Osteoblast (primary cell): ENCODE results near the gene TUBB2B. TPM values are rescaled to one million over a fixed set of nuclear protein-coding genes. Genes with fewer than 3 reads are reported as not detected.

ENCODE experiments used
- DNase-seq: peaks from one replicate; pipeline ENCODE4 v3.0.0; 2011; ENCODE audit warnings: low spot score, mixed read lengths; ENCODE audit not compliant: insufficient read length; ENCODE audit errors: missing footprints
- H2AFZ ChIP-seq: 2 replicates; pipeline ENCODE4 v1.6.0; 2011; ENCODE audit warnings: mild to moderate bottlenecking, low read length
- H3K27ac ChIP-seq: 2 replicates; pipeline ENCODE4 v1.5.1; 2011; ENCODE audit warnings: mild to moderate bottlenecking, low read depth, low read length, moderate library complexity
- H3K27me3 ChIP-seq: 2 replicates; pipeline ENCODE4 v1.6.0; 2012; ENCODE audit warnings: mild to moderate bottlenecking, control low read depth, inconsistent platforms, low read length, moderate library complexity; ENCODE audit not compliant: insufficient read depth
- H3K36me3 ChIP-seq: 2 replicates; pipeline ENCODE4 v1.5.1; 2011; ENCODE audit warnings: mild to moderate bottlenecking, low read length, control low read depth, moderate library complexity; ENCODE audit not compliant: insufficient read depth
- H3K4me1 ChIP-seq: 2 replicates; pipeline ENCODE4 v1.5.1; 2011; ENCODE audit warnings: mild to moderate bottlenecking, low read length, control low read depth, moderate library complexity; ENCODE audit not compliant: insufficient read depth
- H3K4me2 ChIP-seq: 2 replicates; pipeline ENCODE4 v1.6.0; 2011; ENCODE audit warnings: mild to moderate bottlenecking, low read length; ENCODE audit not compliant: insufficient read depth
- H3K4me3 ChIP-seq: fragments of 200-600 bp; sonication (generic); 3 replicates; pipeline ENCODE4 v1.5.1; 2012; ENCODE audit warnings: mild to moderate bottlenecking, low read length, inconsistent platforms; ENCODE audit not compliant: insufficient read depth
- H3K79me2 ChIP-seq: 2 replicates; pipeline ENCODE4 v1.6.0; 2012; ENCODE audit warnings: mild to moderate bottlenecking, low read length, control low read depth, inconsistent platforms; ENCODE audit not compliant: insufficient read depth
- H3K9me3 ChIP-seq: 2 replicates; pipeline ENCODE4 v1.5.1; 2011; ENCODE audit warnings: low read depth, low read length, control low read depth
- H4K20me1 ChIP-seq: 2 replicates; pipeline ENCODE4 v1.6.0; 2012; ENCODE audit warnings: mild to moderate bottlenecking, low read length, control low read depth; ENCODE audit not compliant: insufficient read depth
- CTCF ChIP-seq: IDR thresholded peaks from 2 replicates; pipeline ENCODE4 v1.5.1; 2011; ENCODE audit warnings: mild to moderate bottlenecking, low read depth, low read length, moderate library complexity; ENCODE audit errors: extremely low read depth
- total RNA-seq: library from RNA; depleted of rRNA; stranded (reverse); fragments of >200 nt; gene quantifications from 2 replicates; pipeline ENCODE4 v1.2.3, GENCODE V29; 2012

The TUBB2B gene
- total RNA-seq, 1 donor: 9.0 TPM

- Histone ChIP-seq H3K9me3 (no peaks in the 10 kb centered on the region), H3K36me3 (no peaks in the 10 kb centered on the region), H3K4me1 (peaks cover 6% of the 10 kb centered on the region), H3K27me3 (peaks cover 6% of the 10 kb centered on the region), H4K20me1 (no peaks in the 10 kb centered on the region), H2AFZ (no peak overlapping the region), H3K4me2 (no peak overlapping the region), H3K4me3 (no peak overlapping the region), H3K79me2 (no peaks in the 10 kb centered on the region), H3K27ac (no peak overlapping the region)
- no peak for TF ChIP-seq CTCF
- peak; percentile 96 for DNase-seq
Observed at GRCh38 chr6:3176562-3177355, 50.7 kb downstream of the TUBB2B start.

- DNase-seq: no peak
- H2AFZ ChIP-seq: no peak overlapping the region
- H3K27ac ChIP-seq: no peak overlapping the region
Observed at GRCh38 chr6:3175715-3176402, 51.6 kb downstream of the TUBB2B start.

More at GRCh38 chr6:3175715-3176402, 51.6 kb downstream of the TUBB2B start:
- Histone ChIP-seq H3K4me1 (peaks cover 9% of the 10 kb centered on the region), H3K36me3 (no peaks in the 10 kb centered on the region), H3K4me2 (no peak overlapping the region), H4K20me1 (no peaks in the 10 kb centered on the region), H3K9me3 (no peaks in the 10 kb centered on the region), H3K27me3 (peaks cover 2% of the 10 kb centered on the region), H3K79me2 (no peaks in the 10 kb centered on the region), H3K4me3 (no peak overlapping the region)
- no peak for TF ChIP-seq CTCF

Other genes starting within 250 kb of the TUBB2B start
- gene NQO2, start 227.8 kb downstream of the TUBB2B start, total RNA-seq: 19.7 and 45.2 TPM in 2 replicates
- gene RIPK1, start 159.2 kb downstream of the TUBB2B start, total RNA-seq: 28.0 and 29.3 TPM in 2 replicates
- 19.9 and 20.3 TPM in 2 replicates for gene BPHL, start 108.9 kb downstream of the TUBB2B start, total RNA-seq
- 44.5 and 49.5 TPM in 2 replicates for gene TUBB2A, start 70.1 kb downstream of the TUBB2B start, total RNA-seq
- 19.4 and 24.6 TPM in 2 replicates for gene PSMG4, start 31.3 kb upstream of the TUBB2B start, total RNA-seq
- 16.2 and 18.1 TPM in 2 replicates for gene SLC22A23, start 229.4 kb upstream of the TUBB2B start, total RNA-seq